Activated naive CD8-positive, alpha-beta T cell treated with anti-CD3 and anti-CD28 coated beads, Interleukin-2, amount 50 U/mL, for 24 hours (primary cell): ENCODE results near the gene CNEP1R1.

Experiments used
- ATAC-seq: fragments of 150-1000 bp; cut with Tn5 transposase; one replicate; pipeline ENCODE4 v1.10.0; 2021
- DNase-seq: peaks from one replicate; pipeline ENCODE4 v3.0.0; 2021
- H3K27ac Mint-ChIP-seq: one replicate; pipeline ENCODE4 v1.8.0; 2021; ENCODE audit warnings: mild to moderate bottlenecking, mixed read lengths
- H3K27me3 Mint-ChIP-seq: one replicate; pipeline ENCODE4 v1.8.0; 2021; ENCODE audit warnings: mixed read lengths
- H3K36me3 Mint-ChIP-seq: one replicate; pipeline ENCODE4 v1.8.0; 2021; ENCODE audit warnings: low read depth, mixed read lengths
- H3K4me1 Mint-ChIP-seq: one replicate; pipeline ENCODE4 v1.8.0; 2021; ENCODE audit warnings: mixed read lengths
- H3K4me3 Mint-ChIP-seq: one replicate; pipeline ENCODE4 v1.8.0; 2021; ENCODE audit warnings: mild to moderate bottlenecking, moderate library complexity, mixed read lengths
- H3K9me3 Mint-ChIP-seq: one replicate; pipeline ENCODE4 v1.8.0; 2021; ENCODE audit warnings: mixed read lengths

Gene CNEP1R1

GRCh38 chr16:50024684-50025536 lies at the start of gene CNEP1R1:
Gene CNEP1R1, plus strand, starts transcription at chr16:50025225. Its CDS starts 91 bp downstream, at chr16:50025316.
- Mint-ChIP-seq H3K27me3 (no peaks in the 10 kb centered on the region), H3K4me3 (peak within 1 kb of the TSS; percentile 92), H3K36me3 (no peaks in the 10 kb centered on the region), H3K4me1 (peaks cover 24% of the 10 kb centered on the region), H3K9me3 (no peaks in the 10 kb centered on the region), H3K27ac (peak within 1 kb of the TSS; percentile 84)
- DNase-seq (peak; percentile 90), ATAC-seq (peak; percentile 100)

- no peak for ATAC-seq
- Mint-ChIP-seq H3K36me3 (no peaks in the 10 kb centered on the region), H3K27me3 (no peaks in the 10 kb centered on the region), H3K4me3 (no peak overlapping the region), H3K4me1 (no peaks in the 10 kb centered on the region), H3K27ac (no peak overlapping the region), H3K9me3 (peaks cover 3% of the 10 kb centered on the region)
- DNase-seq = no peak
Observed at GRCh38 chr16:49977427-49977826, 47.6 kb upstream of the CNEP1R1 start.

- Mint-ChIP-seq H3K4me3 (no peak overlapping the region), H3K27ac (no peak overlapping the region), H3K27me3 (no peaks in the 10 kb centered on the region), H3K36me3 (no peaks in the 10 kb centered on the region), H3K9me3 (peaks cover 3% of the 10 kb centered on the region), H3K4me1 (no peaks in the 10 kb centered on the region)
- DNase-seq = no peak
- ATAC-seq = no peak
Observed at GRCh38 chr16:49978569-49979326, 46.3 kb upstream of the CNEP1R1 start.

- Mint-ChIP-seq H3K27ac (no peak overlapping the region), H3K4me1 (no peaks in the 10 kb centered on the region), H3K9me3 (peaks cover 3% of the 10 kb centered on the region), H3K4me3 (no peak overlapping the region), H3K36me3 (no peaks in the 10 kb centered on the region), H3K27me3 (no peaks in the 10 kb centered on the region)
- no peak for ATAC-seq
- DNase-seq = no peak
Observed at GRCh38 chr16:49980166-49980565, 44.9 kb upstream of the CNEP1R1 start.

- no peaks in the 10 kb centered on the region for H3K27me3 Mint-ChIP-seq
- H3K9me3 Mint-ChIP-seq = no peaks in the 10 kb centered on the region
- no peak overlapping the region for H3K27ac Mint-ChIP-seq
- H3K4me1 Mint-ChIP-seq = peaks cover 6% of the 10 kb centered on the region
- no peak overlapping the region for H3K4me3 Mint-ChIP-seq
- no peaks in the 10 kb centered on the region for H3K36me3 Mint-ChIP-seq
- ATAC-seq (no peak), DNase-seq (no peak)
Observed at GRCh38 chr16:49986351-49987124, 38.5 kb upstream of the CNEP1R1 start.

- Mint-ChIP-seq H3K27ac (no peak overlapping the region), H3K27me3 (no peaks in the 10 kb centered on the region), H3K9me3 (no peaks in the 10 kb centered on the region), H3K36me3 (no peaks in the 10 kb centered on the region), H3K4me3 (no peak overlapping the region), H3K4me1 (peaks cover 6% of the 10 kb centered on the region)
- ATAC-seq (no peak), DNase-seq (no peak)
Observed at GRCh38 chr16:49987381-49987780, 37.6 kb upstream of the CNEP1R1 start.

- H3K27me3 Mint-ChIP-seq = peaks cover 4% of the 10 kb centered on the region
- DNase-seq = no peak
- no peak for ATAC-seq
- H3K27ac Mint-ChIP-seq = no peak overlapping the region
- H3K4me1 Mint-ChIP-seq = peaks cover 4% of the 10 kb centered on the region
- H3K36me3 Mint-ChIP-seq = no peaks in the 10 kb centered on the region
- H3K4me3 Mint-ChIP-seq = no peak overlapping the region
- no peaks in the 10 kb centered on the region for H3K9me3 Mint-ChIP-seq
Observed at GRCh38 chr16:49992825-49993224, 32.2 kb upstream of the CNEP1R1 start.

- DNase-seq = no peak
- peaks cover 4% of the 10 kb centered on the region for H3K27me3 Mint-ChIP-seq
- H3K36me3 Mint-ChIP-seq = no peaks in the 10 kb centered on the region
- ATAC-seq = no peak
- no peak overlapping the region for H3K4me3 Mint-ChIP-seq
- H3K4me1 Mint-ChIP-seq = no peaks in the 10 kb centered on the region
- H3K9me3 Mint-ChIP-seq = no peaks in the 10 kb centered on the region
- H3K27ac Mint-ChIP-seq = no peak overlapping the region
Observed at GRCh38 chr16:49993579-49993978, 31.4 kb upstream of the CNEP1R1 start.

GRCh38 chr16:49994006-49994405 lies 31.0 kb upstream of the CNEP1R1 start:
- Mint-ChIP-seq H3K4me1 (no peaks in the 10 kb centered on the region), H3K27ac (no peak overlapping the region), H3K9me3 (no peaks in the 10 kb centered on the region), H3K4me3 (no peak overlapping the region), H3K27me3 (peaks cover 4% of the 10 kb centered on the region), H3K36me3 (no peaks in the 10 kb centered on the region)
- DNase-seq (no peak), ATAC-seq (no peak)

GRCh38 chr16:49995720-49996119 lies 29.3 kb upstream of the CNEP1R1 start:
- H3K9me3 Mint-ChIP-seq = no peaks in the 10 kb centered on the region

GRCh38 chr16:49997721-49998251 lies 27.2 kb upstream of the CNEP1R1 start:
- Mint-ChIP-seq H3K27ac (no peak overlapping the region), H3K9me3 (no peaks in the 10 kb centered on the region), H3K4me1 (no peaks in the 10 kb centered on the region), H3K27me3 (peaks cover 11% of the 10 kb centered on the region), H3K36me3 (no peaks in the 10 kb centered on the region), H3K4me3 (no peak overlapping the region)
- no peak for ATAC-seq
- no peak for DNase-seq

More at GRCh38 chr16:49995720-49996119, 29.3 kb upstream of the CNEP1R1 start:
- DNase-seq = no peak
- Mint-ChIP-seq H3K36me3 (no peaks in the 10 kb centered on the region), H3K4me3 (no peak overlapping the region), H3K27me3 (peaks cover 6% of the 10 kb centered on the region), H3K4me1 (no peaks in the 10 kb centered on the region), H3K27ac (no peak overlapping the region)
- ATAC-seq = no peak

- Mint-ChIP-seq H3K4me3 (no peak overlapping the region), H3K9me3 (no peaks in the 10 kb centered on the region), H3K4me1 (no peaks in the 10 kb centered on the region), H3K27ac (no peak overlapping the region), H3K27me3 (peaks cover 8% of the 10 kb centered on the region), H3K36me3 (no peaks in the 10 kb centered on the region)
- ATAC-seq = no peak
- DNase-seq = no peak
Observed at GRCh38 chr16:49998991-49999390, 26.0 kb upstream of the CNEP1R1 start.

- no peaks in the 10 kb centered on the region for H3K9me3 Mint-ChIP-seq
- H3K27me3 Mint-ChIP-seq = peaks cover 8% of the 10 kb centered on the region
Observed at GRCh38 chr16:50001144-50001543, 23.9 kb upstream of the CNEP1R1 start.

GRCh38 chr16:50002190-50002589 lies 22.8 kb upstream of the CNEP1R1 start:
- no peaks in the 10 kb centered on the region for H3K9me3 Mint-ChIP-seq
- no peak overlapping the region for H3K4me3 Mint-ChIP-seq
- H3K36me3 Mint-ChIP-seq = no peaks in the 10 kb centered on the region
- no peak overlapping the region for H3K27ac Mint-ChIP-seq
- peaks cover 8% of the 10 kb centered on the region for H3K27me3 Mint-ChIP-seq
- no peaks in the 10 kb centered on the region for H3K4me1 Mint-ChIP-seq
- ATAC-seq (no peak), DNase-seq (no peak)

More at GRCh38 chr16:50001144-50001543, 23.9 kb upstream of the CNEP1R1 start:
- Mint-ChIP-seq H3K4me3 (no peak overlapping the region), H3K36me3 (no peaks in the 10 kb centered on the region), H3K4me1 (no peaks in the 10 kb centered on the region), H3K27ac (no peak overlapping the region)
- no peak for DNase-seq
- no peak for ATAC-seq
